ENCODE measurements around the gene GPC5. TPM values are rescaled to one million over a fixed set of nuclear protein-coding genes. Genes with fewer than 3 reads are reported as not detected.

Gene GPC5
- total RNA-seq, 1 experiment from 2014 or later = 0.15 TPM

DNA sequence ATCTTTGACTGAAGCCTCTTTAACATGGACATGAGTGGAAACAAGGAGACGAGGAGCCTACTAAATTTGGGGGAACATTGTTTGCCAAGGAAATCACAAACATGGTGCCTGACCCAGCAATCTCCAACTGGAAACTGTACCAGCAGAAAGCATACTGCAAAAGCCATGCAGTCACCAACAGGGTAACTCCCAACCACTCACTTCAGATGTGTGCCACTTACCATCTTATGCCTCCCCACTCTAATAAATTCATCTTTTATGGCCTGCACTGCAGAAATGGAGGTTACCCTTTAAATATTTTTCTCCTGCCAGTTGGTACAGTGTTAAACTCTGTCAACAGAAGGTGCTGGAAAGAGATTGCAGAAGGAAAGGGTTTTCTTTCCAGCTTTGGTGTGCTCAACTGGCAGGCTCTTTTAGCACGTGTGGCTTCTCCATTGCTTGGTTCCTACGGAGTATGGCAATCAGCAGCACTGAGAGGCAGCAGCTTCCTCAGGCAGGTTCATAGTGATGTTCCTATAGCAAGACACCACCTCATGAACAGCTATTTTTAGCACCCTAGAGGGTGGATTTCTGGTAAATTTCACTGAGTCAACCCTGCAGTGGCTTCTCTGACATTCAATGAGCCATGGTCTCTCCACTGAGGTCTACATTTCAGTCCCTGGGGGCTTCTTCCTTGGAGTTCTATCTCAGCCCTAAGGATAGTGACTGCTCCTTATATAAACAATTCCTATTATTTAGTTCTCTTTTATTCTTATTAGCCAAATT, 29.6 kb upstream of the GPC5 start:
- Mint-ChIP-seq H3K27ac (no peak overlapping the region; a peak in 1 of 7 replicates), H3K4me3 (no peak overlapping the region), H3K27me3 (ENCODE audit: low read depth) (no peaks in the 10 kb centered on the region), H3K36me3 (ENCODE audit: insufficient read depth in 1 of 3, low read depth in 3 of 3) (no peaks in the 10 kb centered on the region), H3K9me3 (no peaks in the 10 kb centered on the region; a peak in 1 of 5 replicates), H3K4me1 (peaks cover 3 to 5% of the 10 kb centered on the region in 2 experiments; a peak in 2 of 4 replicates)
- Histone ChIP-seq H3K79me1 (ENCODE audit: insufficient read depth, low read depth, low read length, poor library complexity, severe bottlenecking) (no peaks in the 10 kb centered on the region), H3K27ac (ENCODE audit: insufficient read length, low read depth, low read length) (no peak overlapping the region), H3K23ac (ENCODE audit: insufficient read length, low read depth, low read length) (no peak overlapping the region), H3K27me3 (ENCODE audit: insufficient read depth, low read length) (no peaks in the 10 kb centered on the region), H2BK20ac (ENCODE audit: low read depth, low read length, poor library complexity, severe bottlenecking) (no peak overlapping the region), H3K4me2 (ENCODE audit: insufficient read depth, insufficient read length, low read length) (no peak overlapping the region), H3K23me2 (ENCODE audit: insufficient read length, low read depth, low read length, poor library complexity, severe bottlenecking) (no peaks in the 10 kb centered on the region), H3K9ac (ENCODE audit: extremely low read depth, insufficient read length, low read length) (no peak overlapping the region), H3K9me3 (ENCODE audit: control insufficient read depth, low read depth, low read length) (no peaks in the 10 kb centered on the region), H4K91ac (ENCODE audit: insufficient read length, low read depth, low read length) (no peak overlapping the region), H4K20me1 (ENCODE audit: control insufficient read depth, insufficient read depth, insufficient read length) (no peaks in the 10 kb centered on the region), H3K56ac (ENCODE audit: insufficient read length, low read depth, low read length) (no peak overlapping the region), H3K14ac (ENCODE audit: insufficient read depth, low read length) (no peak overlapping the region), H4K5ac (ENCODE audit: insufficient read length, low read depth, low read length) (no peak overlapping the region), H2AK5ac (ENCODE audit: insufficient read length, low read length) (no peak overlapping the region), H3K79me2 (ENCODE audit: insufficient read depth, low read length) (no peaks in the 10 kb centered on the region), H4K8ac (replicated peaks; ENCODE audit: insufficient read length, low read depth, low read length) (no peak overlapping the region), H3T11ph (ENCODE audit: low read length) (no peak overlapping the region), H2AFZ (ENCODE audit: low read length) (no peak overlapping the region), H2BK12ac (ENCODE audit: insufficient read length, low read depth, low read length) (no peak overlapping the region), H3K4ac (ENCODE audit: low read depth, low read length) (no peak overlapping the region), H2BK15ac (ENCODE audit: low read depth, low read length) (no peak overlapping the region), H2BK120ac (ENCODE audit: low read depth, low read length, poor library complexity, severe bottlenecking) (no peak overlapping the region), H2BK5ac (ENCODE audit: insufficient read length, low read length) (no peak overlapping the region), H3K18ac (ENCODE audit: insufficient read length, low read depth, low read length) (no peak overlapping the region), H3K4me1 (ENCODE audit: insufficient read depth, low read length) (no peaks in the 10 kb centered on the region)
- no peak for TF ChIP-seq CTCF (conservative IDR thresholded peaks at IDR 0.05)
- WGBS (ENCODE audit: extremely low coverage, insufficient read length, low lambda C conversion rate) = no CpG with 5 or more reads among the region's 3 CpGs
- DNase-seq = no peak

Data from H9 (cell line).